HepG2 (cell line): ENCODE data around the gene ALS2. TPM values are rescaled to one million over a fixed set of nuclear protein-coding genes. Genes with fewer than 3 reads are reported as not detected.

Source experiments
- AGO1 ChIP-seq: fragments of 200-400 bp; formaldehyde crosslinking; IDR thresholded peaks from 2 replicates; pipeline ENCODE4 v1.6.1; 2017; ENCODE audit warnings: mild to moderate bottlenecking, low read depth, low read length, moderate library complexity; ENCODE audit not compliant: poor library complexity, severe bottlenecking
- ATF3 ChIP-seq: sonication (generic); formaldehyde crosslinking; IDR thresholded peaks from 2 replicates; pipeline ENCODE4 v1.4.0; 2020; ENCODE audit warnings: missing genetic modification reagents
- ELF4 ChIP-seq: sonication (generic); formaldehyde crosslinking; IDR thresholded peaks from 2 replicates; pipeline ENCODE4 v1.5.0; 2020; ENCODE audit warnings: missing genetic modification reagents, mild to moderate bottlenecking, moderate library complexity, borderline replicate concordance
- HNRNPLL ChIP-seq: fragments of 200-400 bp; formaldehyde crosslinking; IDR thresholded peaks from 2 replicates; pipeline ENCODE4 v1.6.1; 2017; ENCODE audit warnings: mild to moderate bottlenecking, low read depth, low read length; ENCODE audit not compliant: poor library complexity, severe bottlenecking
- KDM3A ChIP-seq: IDR thresholded peaks from 2 replicates; pipeline ENCODE4 v1.6.1; 2018; ENCODE audit warnings: low read depth, missing compliant biosample characterization
- KDM4B ChIP-seq: sonication (generic); formaldehyde crosslinking; IDR thresholded peaks from 2 replicates; pipeline ENCODE4 v1.4.0; 2020; ENCODE audit warnings: missing genetic modification reagents
- KLF12 ChIP-seq: sonication (generic); formaldehyde crosslinking; IDR thresholded peaks from 2 replicates; pipeline ENCODE4 v1.4.0; 2020; ENCODE audit warnings: missing genetic modification reagents, borderline replicate concordance
- NFATC3 ChIP-seq: sonication (generic); formaldehyde crosslinking; IDR thresholded peaks from 2 replicates; pipeline ENCODE4 v1.5.1; 2020; ENCODE audit warnings: mild to moderate bottlenecking, missing genetic modification reagents
- NRL ChIP-seq: sonication (generic); formaldehyde crosslinking; IDR thresholded peaks from 2 replicates; pipeline ENCODE4 v1.5.0; 2020; ENCODE audit warnings: missing genetic modification reagents, mild to moderate bottlenecking, moderate library complexity, borderline replicate concordance
- RNF2 ChIP-seq: fragments of 450-650 bp; conservative IDR thresholded peaks from 2 replicates; pipeline ENCODE4 v1.6.1; 2016; ENCODE audit warnings: low read depth
- WIZ ChIP-seq: sonication (generic); formaldehyde crosslinking; IDR thresholded peaks from 2 replicates; pipeline ENCODE4 v1.5.1; 2020; ENCODE audit warnings: mild to moderate bottlenecking, missing genetic modification reagents
- YEATS4 ChIP-seq: sonication (generic); formaldehyde crosslinking; IDR thresholded peaks from 2 replicates; pipeline ENCODE4 v1.4.0; 2020; ENCODE audit warnings: missing genetic modification reagents, borderline replicate concordance
- ZBTB44 ChIP-seq: sonication (generic); formaldehyde crosslinking; IDR thresholded peaks from 2 replicates; pipeline ENCODE4 v1.4.0; 2020; ENCODE audit warnings: missing genetic modification reagents
- ZBTB8A ChIP-seq: sonication (generic); formaldehyde crosslinking; IDR thresholded peaks from 2 replicates; pipeline ENCODE4 v1.4.0; 2020; ENCODE audit warnings: mild to moderate bottlenecking, low read depth, missing genetic modification reagents, borderline replicate concordance
- ZMYM3 ChIP-seq: sonication (generic); formaldehyde crosslinking; IDR thresholded peaks from 2 replicates; pipeline ENCODE4 v1.5.1; 2020; ENCODE audit warnings: mild to moderate bottlenecking, missing genetic modification reagents
- ZNF292 ChIP-seq: sonication (generic); formaldehyde crosslinking; IDR thresholded peaks from 2 replicates; pipeline ENCODE4 v1.8.1; 2022; ENCODE audit warnings: mild to moderate bottlenecking, low read depth, missing genetic modification reagents, borderline replicate concordance
- ZNF430 ChIP-seq: sonication (generic); formaldehyde crosslinking; IDR thresholded peaks from 2 replicates; pipeline ENCODE4 v1.9.0; 2021; ENCODE audit warnings: mild to moderate bottlenecking, missing genetic modification reagents
- ZNF558 ChIP-seq: sonication (generic); formaldehyde crosslinking; IDR thresholded peaks from 2 replicates; pipeline ENCODE4 v1.9.0; 2022; ENCODE audit warnings: mild to moderate bottlenecking, missing genetic modification reagents, borderline replicate concordance
- ZNF576 ChIP-seq: sonication (generic); formaldehyde crosslinking; IDR thresholded peaks from 2 replicates; pipeline ENCODE4 v1.4.0; 2020; ENCODE audit warnings: mild to moderate bottlenecking, missing genetic modification reagents
- ZNF75D ChIP-seq: sonication (generic); formaldehyde crosslinking; IDR thresholded peaks from 2 replicates; pipeline ENCODE4 v1.8.1; 2023; ENCODE audit warnings: missing genetic modification reagents, mild to moderate bottlenecking, borderline replicate concordance
- ZNF784 ChIP-seq: sonication (generic); formaldehyde crosslinking; IDR thresholded peaks from 2 replicates; pipeline ENCODE4 v1.5.1; 2020; ENCODE audit warnings: missing genetic modification reagents, mild to moderate bottlenecking, borderline replicate concordance
- ZSCAN5A ChIP-seq: sonication (generic); formaldehyde crosslinking; IDR thresholded peaks from 2 replicates; pipeline ENCODE4 v1.8.0; 2022; ENCODE audit warnings: mild to moderate bottlenecking, missing genetic modification reagents, borderline replicate concordance
- polyA plus RNA-seq, 8 experiments: library from polyadenylated mRNA; depleted of rRNA in 3 of 8; stranded (reverse) in 7 of 8; unstranded in 1 of 8; fragments of >200 nt; fragmentation: Illumina TruSeq in 4 of 8; extraction: Trizol in 4 of 8; gene quantifications; 2 replicates each; pipeline versions ENCODE4 v1.2.1 to v1.2.3, GENCODE V29; 2011 to 2016; ENCODE audit warnings: low read depth in 4 of 8, missing spikeins in 1 of 8, mixed read lengths in 1 of 8; ENCODE audit not compliant: insufficient read depth in 1 of 8
- total RNA-seq, 5 experiments: library from RNA; depleted of rRNA; stranded (reverse); fragments of >200 nt; fragmentation: Illumina TruSeq; extraction: Trizol; gene quantifications; 2 replicates each; pipeline ENCODE4 v1.2.3, GENCODE V29; 2016; ENCODE audit warnings: low read depth in 1 of 5
- TF ChIP-seq, protein P1 (sequence below): sonication (generic); formaldehyde crosslinking; IDR thresholded peaks from 2 replicates; pipeline ENCODE4 v1.8.0; 2022; ENCODE audit warnings: mild to moderate bottlenecking, missing genetic modification reagents, moderate library complexity

ALS2 gene
- total and polyA plus RNA-seq, 2 of the 13 experiments (the other 11 are each of a cell fraction or from before 2014, with no cell fraction given) = 12.7 to 19.3 TPM

- peak; percentile 58; the same call in 1 of the 2 replicates for TF ChIP-seq KLF12
- TF ChIP-seq HNRNPLL = peak; percentile 97
- TF ChIP-seq RNF2 = 0 out of 2 replicates have a peak, but pooled peaks have one; percentile 28
- TF ChIP-seq WIZ = peak; percentile 33
- TF ChIP-seq ELF4 (CRISPR knock-in tag) = peak; percentile 34; the same call in 1 of the 2 replicates
- TF ChIP-seq ZSCAN5A (CRISPR knock-in tag) = no peak
- no peak for TF ChIP-seq ZBTB44 (CRISPR knock-in tag)
- TF ChIP-seq NFATC3 (CRISPR knock-in tag) = no peak
- TF ChIP-seq, protein P1, sequence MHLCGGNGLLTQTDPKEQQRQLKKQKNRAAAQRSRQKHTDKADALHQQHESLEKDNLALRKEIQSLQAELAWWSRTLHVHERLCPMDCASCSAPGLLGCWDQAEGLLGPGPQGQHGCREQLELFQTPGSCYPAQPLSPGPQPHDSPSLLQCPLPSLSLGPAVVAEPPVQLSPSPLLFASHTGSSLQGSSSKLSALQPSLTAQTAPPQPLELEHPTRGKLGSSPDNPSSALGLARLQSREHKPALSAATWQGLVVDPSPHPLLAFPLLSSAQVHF = peak; percentile 25; the same call in 1 of the 2 replicates
- peak; percentile 55 for TF ChIP-seq AGO1
- TF ChIP-seq ZMYM3 (CRISPR knock-in tag) = peak; percentile 51
- no peak for TF ChIP-seq ZNF75D (CRISPR knock-in tag)
- TF ChIP-seq KDM4B (CRISPR knock-in tag) = no peak
- TF ChIP-seq ZNF292 (CRISPR knock-in tag) = peak; percentile 95
- peak; percentile 52 for TF ChIP-seq ZNF430
- 0 out of 2 replicates have a peak, but pooled peaks have one; percentile 17 for TF ChIP-seq ZNF784 (CRISPR knock-in tag)
- TF ChIP-seq ZNF576 = no peak
- TF ChIP-seq ZBTB8A (CRISPR knock-in tag) = no peak; the same call in 1 of the 2 replicates
- peak; percentile 30; the same call in 1 of the 2 replicates for TF ChIP-seq KDM3A (CRISPR knock-in tag)
- peak; percentile 78 for TF ChIP-seq YEATS4 (CRISPR knock-in tag)
- TF ChIP-seq NRL = peak; percentile 88; the same call in 1 of the 2 replicates
- no peak; the same call in 1 of the 2 replicates for TF ChIP-seq ATF3 (CRISPR knock-in tag)
- 0 out of 2 replicates have a peak, but pooled peaks have one; percentile 81 for TF ChIP-seq ZNF558 (CRISPR knock-in tag)
Measured at GRCh38 chr2:201780674-201781493, at the start of gene ALS2 (continued).
